Natural killer cell treated with Interleukin-12 subunit alpha and Interleukin-12 subunit beta and Interleukin-15 and Interleukin-18, amount 100 ng/mL, for 72 hours (primary cell): ENCODE data around the gene KCNE1. TPM values are rescaled to one million over a fixed set of nuclear protein-coding genes. Genes with fewer than 3 reads are reported as not detected.
"Not testable (repeated sequence)": the region's sequence is repeated elsewhere in the genome, so short reads cannot be mapped to it uniquely, and the experiment has no call there.

Source experiments
- ATAC-seq, 2 donors: fragments of 150-1000 bp; cut with Tn5 transposase in 1 of 2; sonication (Bioruptor Pico), chemical (Tn5 transposase) in 1 of 2; 2 replicates each; pipeline ENCODE4 v1.10.0; 2021
- DNase-seq: peaks from one replicate; pipeline ENCODE4 v3.0.0; 2022; ENCODE audit warnings: low spot score
- H3K27ac Mint-ChIP-seq, 2 donors: 1 replicate in 1 of 2; 2 replicates in 1 of 2; pipeline ENCODE4 v1.8.0; 2022; ENCODE audit warnings: mixed read lengths in 2 of 2, mild to moderate bottlenecking in 1 of 2, moderate library complexity in 1 of 2
- H3K27me3 Mint-ChIP-seq, 2 donors: 1 replicate in 1 of 2; 2 replicates in 1 of 2; pipeline ENCODE4 v1.8.0; 2022; ENCODE audit warnings: mixed read lengths in 2 of 2
- H3K36me3 Mint-ChIP-seq: one replicate; pipeline ENCODE4 v1.8.0; 2022; ENCODE audit warnings: mixed read lengths
- H3K4me1 Mint-ChIP-seq, 2 donors: 1 replicate in 1 of 2; 2 replicates in 1 of 2; pipeline ENCODE4 v1.8.0; 2022; ENCODE audit warnings: low read depth in 2 of 2, mixed read lengths in 2 of 2, mild to moderate bottlenecking in 1 of 2
- H3K4me3 Mint-ChIP-seq: one replicate; pipeline ENCODE4 v1.8.0; 2022; ENCODE audit warnings: mixed read lengths
- H3K9me3 Mint-ChIP-seq: 2 replicates; pipeline ENCODE4 v1.8.0; 2022; ENCODE audit warnings: mixed read lengths
- total RNA-seq, 2 donors: library from RNA; stranded (reverse); gene quantifications; one replicate each; pipeline ENCODE4 v1.2.3, GENCODE V29; 2022

KCNE1 gene
- total RNA-seq, 2 donors from 2014 or later = 1.2 to 4.7 TPM

DNA sequence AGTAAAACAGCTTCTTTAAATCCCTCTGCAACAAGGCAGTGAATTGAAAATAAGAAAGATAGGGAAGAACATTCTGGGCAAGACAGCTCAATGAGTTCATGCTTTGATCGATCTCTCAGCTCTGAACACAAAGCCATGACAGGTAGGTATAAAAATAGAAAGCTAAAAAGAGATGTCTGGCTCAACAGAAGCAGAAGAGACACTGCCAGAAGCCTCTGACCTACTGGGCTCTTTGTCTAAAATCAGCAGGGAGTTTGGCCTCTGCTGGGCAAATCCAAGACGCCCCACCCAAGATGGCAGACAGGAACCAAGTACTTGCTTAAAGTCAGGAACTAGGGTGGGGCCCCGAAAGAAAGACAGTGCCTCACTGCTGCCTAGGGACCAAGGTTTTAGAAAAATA lies 44.7 kb downstream of the KCNE1 start:
- not testable (repeated sequence) for ATAC-seq, H3K27ac Mint-ChIP-seq, H3K36me3 Mint-ChIP-seq, H3K4me1 Mint-ChIP-seq, H3K27me3 Mint-ChIP-seq, DNase-seq, H3K4me3 Mint-ChIP-seq, H3K9me3 Mint-ChIP-seq

DNA sequence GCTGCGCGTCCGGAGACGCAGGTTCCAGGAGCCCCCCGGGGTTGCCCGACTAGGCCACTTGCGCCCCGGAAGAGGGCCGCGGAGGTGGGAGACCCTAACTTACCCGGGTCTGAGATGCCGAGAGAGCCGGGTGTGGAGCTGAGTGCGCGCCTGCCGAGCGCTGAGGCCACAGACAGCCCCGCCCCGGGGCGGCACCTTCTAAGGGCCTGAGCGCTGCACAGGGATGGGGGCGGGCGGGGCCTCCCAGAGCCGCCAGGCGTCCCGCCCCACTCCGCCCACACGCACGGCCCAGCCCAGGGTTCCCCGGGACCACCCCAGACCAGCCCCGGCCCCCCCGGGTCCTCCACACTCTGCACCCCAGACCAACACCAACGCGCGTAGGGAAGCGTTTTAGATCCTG lies 52.6 kb downstream of the KCNE1 start:
- not testable (repeated sequence) for H3K27ac Mint-ChIP-seq, H3K27me3 Mint-ChIP-seq, H3K4me3 Mint-ChIP-seq, DNase-seq, H3K4me1 Mint-ChIP-seq, H3K9me3 Mint-ChIP-seq, H3K36me3 Mint-ChIP-seq
- ATAC-seq = peak in 1 of 2 donors; percentile 56

DNA sequence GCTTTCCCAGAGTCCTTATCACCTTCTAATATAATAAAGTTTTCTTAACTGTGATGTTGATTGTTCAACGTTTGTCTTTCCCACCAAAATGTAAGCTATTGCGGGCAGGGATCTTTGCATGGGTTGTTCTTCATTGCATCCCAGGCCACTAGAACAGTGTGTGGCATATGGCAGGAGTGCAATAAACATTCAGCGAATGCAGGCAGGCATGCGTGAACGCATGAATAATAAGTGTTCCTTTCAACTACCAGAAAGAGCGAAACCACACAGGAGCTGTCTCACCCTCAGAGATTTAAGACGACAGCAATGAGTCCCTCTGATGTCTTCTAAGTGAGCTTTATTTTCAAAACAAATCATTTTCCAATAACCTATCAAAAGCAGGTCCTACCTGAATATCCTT lies 53.7 kb downstream of the KCNE1 start:
- ATAC-seq, H3K36me3 Mint-ChIP-seq, DNase-seq, H3K27me3 Mint-ChIP-seq, H3K27ac Mint-ChIP-seq, H3K9me3 Mint-ChIP-seq, H3K4me3 Mint-ChIP-seq, H3K4me1 Mint-ChIP-seq: not testable (repeated sequence)

DNA sequence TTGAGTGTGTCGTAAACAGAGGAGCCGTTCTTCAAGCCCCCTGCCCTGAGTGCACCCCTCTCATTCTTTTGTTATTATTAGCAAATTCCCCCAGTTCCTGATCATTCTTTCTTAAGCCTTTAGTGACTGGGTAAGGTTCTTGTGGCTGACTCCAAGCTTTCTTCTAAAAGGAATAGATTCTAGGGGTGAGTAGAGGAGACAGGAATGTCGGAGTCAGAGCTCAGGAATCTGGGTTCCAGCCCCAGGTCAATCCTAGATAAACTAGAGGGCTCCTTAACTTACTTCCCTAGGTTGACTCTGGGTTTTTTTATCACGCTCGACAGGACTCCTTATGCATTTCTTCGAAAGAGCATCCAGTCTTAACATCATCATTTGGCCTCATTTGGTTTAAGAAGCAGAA lies 55.8 kb downstream of the KCNE1 start:
- not testable (repeated sequence) for DNase-seq, H3K36me3 Mint-ChIP-seq, H3K9me3 Mint-ChIP-seq, H3K27ac Mint-ChIP-seq, ATAC-seq, H3K4me3 Mint-ChIP-seq, H3K27me3 Mint-ChIP-seq, H3K4me1 Mint-ChIP-seq

DNA sequence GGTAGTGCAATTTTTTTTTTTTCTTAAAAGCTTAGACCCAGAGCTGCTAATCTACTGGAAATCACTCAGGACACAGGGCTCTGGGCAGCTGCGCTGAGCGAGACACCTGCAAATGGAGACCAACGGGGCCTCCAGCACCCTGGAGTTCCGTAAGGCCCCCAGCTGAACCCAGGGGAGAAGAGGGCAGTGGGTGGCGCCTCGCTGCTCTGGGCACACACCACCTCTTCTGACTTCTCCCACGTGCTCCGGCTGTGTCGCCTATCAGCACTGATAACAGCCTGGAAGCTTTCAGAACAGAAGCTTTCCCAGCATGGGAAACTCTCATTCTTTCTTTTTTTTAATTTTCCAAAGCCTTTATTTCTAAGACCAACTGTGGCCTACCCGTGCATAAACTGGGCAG lies 56.4 kb downstream of the KCNE1 start:
- H3K27ac Mint-ChIP-seq = not testable (repeated sequence)

DNA sequence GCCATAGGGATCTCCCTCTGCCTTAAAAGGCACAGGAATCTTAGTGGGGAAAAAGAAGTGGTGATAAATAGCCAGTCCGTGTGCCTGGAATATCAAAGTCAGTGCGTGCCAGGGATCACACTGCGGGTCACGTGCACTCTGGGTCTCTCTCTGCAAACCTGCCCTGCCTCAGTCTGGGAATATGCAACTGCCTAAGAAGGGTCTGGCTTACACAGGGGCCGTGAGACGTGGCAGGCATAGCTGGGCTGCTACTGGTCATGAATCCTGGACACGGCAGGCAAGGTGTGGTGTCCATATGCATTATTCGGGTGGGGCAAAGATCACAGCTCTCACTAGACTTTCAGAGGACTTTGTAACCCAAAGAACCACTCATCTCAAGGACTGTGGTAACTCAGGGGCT lies 65.0 kb downstream of the KCNE1 start:
- not testable (repeated sequence) for H3K4me1 Mint-ChIP-seq, H3K36me3 Mint-ChIP-seq, DNase-seq, H3K27me3 Mint-ChIP-seq, H3K27ac Mint-ChIP-seq, H3K4me3 Mint-ChIP-seq, H3K9me3 Mint-ChIP-seq, ATAC-seq

More for the DNA sequence above, 56.4 kb downstream of the KCNE1 start:
- H3K4me3 Mint-ChIP-seq, H3K9me3 Mint-ChIP-seq, H3K36me3 Mint-ChIP-seq, DNase-seq, ATAC-seq, H3K4me1 Mint-ChIP-seq, H3K27me3 Mint-ChIP-seq: not testable (repeated sequence)

DNA sequence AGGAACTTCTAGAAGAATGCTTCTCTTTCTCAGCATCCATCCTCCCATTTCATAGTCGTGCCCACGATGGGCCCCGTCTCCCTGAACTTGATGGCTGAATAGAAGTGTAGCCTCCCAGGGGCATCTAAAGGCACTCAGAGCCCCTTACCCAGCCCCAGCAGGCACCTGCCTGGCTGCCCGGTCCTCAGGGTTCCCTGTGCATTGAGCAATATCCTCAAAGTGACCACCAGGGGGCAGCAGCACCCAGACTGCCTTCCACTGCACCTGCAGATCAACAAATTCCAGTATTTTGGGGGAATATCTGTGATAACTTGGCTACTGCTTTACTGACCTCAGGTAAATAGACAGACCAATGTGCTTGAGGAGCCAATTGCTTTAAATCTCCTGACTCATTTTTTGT lies 68.5 kb downstream of the KCNE1 start:
- not testable (repeated sequence) for DNase-seq, H3K4me3 Mint-ChIP-seq, H3K27ac Mint-ChIP-seq, H3K4me1 Mint-ChIP-seq, H3K27me3 Mint-ChIP-seq, H3K9me3 Mint-ChIP-seq, H3K36me3 Mint-ChIP-seq
- ATAC-seq = peak in 1 of 2 donors; percentile 65

DNA sequence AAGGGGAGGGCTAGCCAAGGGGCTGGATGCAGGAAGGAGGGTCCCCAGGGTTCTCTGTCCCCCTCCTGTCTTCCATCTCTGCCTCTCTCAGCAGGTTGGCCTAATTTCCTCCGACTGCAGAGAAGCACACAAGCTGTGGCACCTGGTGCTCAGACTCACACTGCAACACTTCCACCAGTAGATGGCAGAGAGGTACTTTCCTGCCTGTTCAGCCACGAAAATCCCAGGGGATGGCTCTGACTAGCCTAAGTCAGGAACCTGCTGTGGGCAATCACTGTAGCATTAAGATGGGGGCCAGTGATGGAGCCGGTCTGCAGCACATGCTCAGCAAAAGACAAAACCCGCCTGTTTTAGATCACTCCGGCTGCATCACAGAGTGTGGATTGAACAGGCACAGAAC lies 82.3 kb downstream of the KCNE1 start:
- not testable (repeated sequence) for H3K27me3 Mint-ChIP-seq, H3K4me1 Mint-ChIP-seq, H3K9me3 Mint-ChIP-seq, H3K36me3 Mint-ChIP-seq, ATAC-seq, H3K4me3 Mint-ChIP-seq, H3K27ac Mint-ChIP-seq, DNase-seq

DNA sequence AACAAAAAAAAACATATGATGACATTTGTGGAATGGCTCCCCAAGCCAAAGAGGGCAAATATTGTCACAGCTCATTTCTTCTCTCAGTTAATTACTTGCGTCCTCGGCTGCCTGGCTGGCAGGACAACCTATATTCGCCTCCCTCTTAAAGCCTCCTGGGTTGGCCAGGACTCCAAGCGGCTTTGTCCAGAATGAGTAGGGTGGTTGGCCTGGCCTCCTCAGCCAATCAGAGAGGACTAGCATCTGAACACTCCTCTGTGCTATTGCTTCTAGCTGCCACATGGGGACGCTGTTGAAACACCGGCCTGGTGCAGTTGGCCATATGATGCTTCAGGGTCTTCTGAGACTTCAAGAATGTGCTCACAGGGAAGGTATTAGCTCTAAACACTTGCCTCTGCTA lies 83.6 kb downstream of the KCNE1 start:
- H3K36me3 Mint-ChIP-seq, H3K9me3 Mint-ChIP-seq, DNase-seq, H3K27ac Mint-ChIP-seq, H3K4me3 Mint-ChIP-seq, H3K4me1 Mint-ChIP-seq, H3K27me3 Mint-ChIP-seq, ATAC-seq: not testable (repeated sequence)

DNA sequence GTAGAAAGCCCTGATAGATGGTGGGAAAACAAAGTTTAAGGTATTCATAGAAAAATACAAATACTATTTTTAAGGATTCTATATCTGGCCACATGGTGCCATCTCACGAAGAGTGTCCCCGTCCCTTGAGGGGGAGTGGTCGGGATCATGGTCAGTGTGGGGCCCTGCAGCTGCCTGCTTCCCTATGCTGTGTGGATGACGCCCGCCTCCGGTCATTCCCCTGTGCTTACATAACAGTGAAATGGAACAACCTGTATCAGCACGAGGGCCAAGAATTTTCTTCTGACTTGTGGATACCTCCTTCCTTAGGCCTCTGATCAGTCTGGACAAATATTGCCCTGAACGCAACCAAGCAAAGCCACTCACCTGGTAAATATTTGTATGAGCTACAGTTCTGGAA lies 84.7 kb downstream of the KCNE1 start:
- H3K27me3 Mint-ChIP-seq, H3K27ac Mint-ChIP-seq, DNase-seq, H3K4me3 Mint-ChIP-seq, ATAC-seq, H3K9me3 Mint-ChIP-seq, H3K36me3 Mint-ChIP-seq, H3K4me1 Mint-ChIP-seq: not testable (repeated sequence)

DNA sequence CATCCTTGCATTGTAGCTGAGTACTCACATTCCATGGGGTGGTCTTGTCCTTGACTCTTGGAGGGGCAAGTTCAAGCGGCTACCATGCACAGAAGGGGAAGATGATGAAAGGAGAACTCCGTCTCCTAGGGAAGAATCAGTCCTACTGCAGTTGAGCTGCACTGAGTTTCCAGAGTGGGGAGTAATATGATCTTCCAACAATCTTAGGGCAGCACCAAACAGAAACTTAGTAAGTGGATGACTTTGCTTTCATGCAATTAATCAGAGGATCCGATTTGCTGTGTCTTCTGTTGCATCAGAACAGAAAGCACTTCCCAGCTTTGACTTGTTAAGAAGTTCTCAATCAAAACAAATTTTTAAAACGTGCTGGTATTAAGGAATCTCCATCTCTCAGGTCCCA lies 88.2 kb downstream of the KCNE1 start, which contains the start of gene SMIM34:
SMIM34 (minus strand) TSS at position 147 of the 400 bp plus-strand sequence; CDS start at position 35, 112 bp downstream.
- ATAC-seq, H3K36me3 Mint-ChIP-seq, H3K4me1 Mint-ChIP-seq, H3K4me3 Mint-ChIP-seq, H3K27me3 Mint-ChIP-seq, DNase-seq, H3K9me3 Mint-ChIP-seq, H3K27ac Mint-ChIP-seq: not testable (repeated sequence)

DNA sequence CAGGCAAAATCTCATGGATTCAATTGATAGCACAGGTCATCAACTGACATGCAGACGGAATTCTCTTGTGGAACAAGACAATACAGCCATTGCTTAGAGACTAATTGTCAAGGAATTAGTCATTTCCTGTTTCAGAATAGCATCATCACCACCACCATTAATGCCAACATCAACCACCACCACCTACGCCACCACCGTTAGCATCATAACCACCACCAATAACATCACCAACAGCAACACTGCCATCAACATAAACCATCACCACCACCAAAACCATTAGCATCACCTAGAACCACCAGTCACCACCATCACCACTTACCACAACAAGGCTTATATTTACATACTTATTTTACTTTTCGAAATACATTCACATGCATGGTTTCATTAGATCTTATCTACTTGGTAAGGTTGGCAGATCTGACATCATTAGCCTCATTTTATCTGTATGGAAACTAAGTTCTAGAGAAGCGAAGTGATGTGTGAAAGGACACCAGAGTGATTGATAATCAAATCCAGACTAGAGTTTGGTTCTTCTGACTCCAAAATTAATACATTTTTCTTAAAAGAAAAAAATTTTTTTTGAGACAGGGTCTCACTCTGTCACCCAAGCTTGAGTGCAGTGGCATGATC lies 94.4 kb downstream of the KCNE1 start:
- not testable (repeated sequence) for H3K4me3 Mint-ChIP-seq, H3K9me3 Mint-ChIP-seq, DNase-seq, H3K27ac Mint-ChIP-seq, H3K4me1 Mint-ChIP-seq, H3K27me3 Mint-ChIP-seq, H3K36me3 Mint-ChIP-seq
- ATAC-seq = peak; percentile 71 to 89

DNA sequence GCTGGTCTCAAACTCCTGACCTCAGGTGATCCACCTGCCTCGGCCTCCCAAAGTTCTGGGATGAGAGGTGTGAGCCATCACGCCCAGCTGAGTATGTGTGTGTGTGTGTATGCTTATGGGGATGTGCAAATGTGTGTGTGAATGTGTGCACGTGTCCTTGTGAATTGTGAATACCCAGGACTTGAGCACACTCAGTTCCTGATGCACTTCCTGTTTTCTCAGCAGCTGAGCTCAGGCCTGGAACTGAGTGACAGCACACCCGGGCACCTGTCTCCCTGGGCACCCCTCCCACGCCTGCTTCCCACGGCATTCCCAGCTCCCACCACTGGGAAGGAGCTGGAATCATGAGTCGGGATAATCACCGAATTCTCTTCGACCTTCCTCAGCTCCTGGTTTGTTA lies 104.7 kb downstream of the KCNE1 start:
- DNase-seq, H3K4me1 Mint-ChIP-seq, H3K4me3 Mint-ChIP-seq, H3K36me3 Mint-ChIP-seq, H3K27me3 Mint-ChIP-seq, H3K27ac Mint-ChIP-seq, ATAC-seq, H3K9me3 Mint-ChIP-seq: not testable (repeated sequence)

DNA sequence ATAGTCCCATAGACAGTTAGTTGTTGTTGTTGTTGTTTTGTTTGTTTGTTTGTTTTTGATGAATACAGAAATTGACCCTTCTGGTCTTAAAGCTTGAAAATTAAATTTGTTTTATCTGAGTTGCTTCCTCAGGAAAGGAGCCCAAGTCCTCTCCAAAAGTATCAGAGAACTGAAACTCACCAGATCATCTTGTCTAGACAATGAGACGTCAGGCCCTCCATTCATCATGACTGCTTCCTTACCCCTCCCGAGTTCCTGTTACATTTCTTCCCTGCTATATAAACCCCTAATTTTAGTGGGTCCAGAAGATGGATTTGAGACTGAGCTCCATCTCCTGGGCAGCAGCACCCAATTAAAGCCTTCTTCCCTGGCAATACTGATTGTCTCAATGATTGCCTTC lies 105.3 kb downstream of the KCNE1 start:
- not testable (repeated sequence) for ATAC-seq, H3K4me3 Mint-ChIP-seq, H3K36me3 Mint-ChIP-seq, H3K9me3 Mint-ChIP-seq, H3K4me1 Mint-ChIP-seq, H3K27ac Mint-ChIP-seq, H3K27me3 Mint-ChIP-seq, DNase-seq

DNA sequence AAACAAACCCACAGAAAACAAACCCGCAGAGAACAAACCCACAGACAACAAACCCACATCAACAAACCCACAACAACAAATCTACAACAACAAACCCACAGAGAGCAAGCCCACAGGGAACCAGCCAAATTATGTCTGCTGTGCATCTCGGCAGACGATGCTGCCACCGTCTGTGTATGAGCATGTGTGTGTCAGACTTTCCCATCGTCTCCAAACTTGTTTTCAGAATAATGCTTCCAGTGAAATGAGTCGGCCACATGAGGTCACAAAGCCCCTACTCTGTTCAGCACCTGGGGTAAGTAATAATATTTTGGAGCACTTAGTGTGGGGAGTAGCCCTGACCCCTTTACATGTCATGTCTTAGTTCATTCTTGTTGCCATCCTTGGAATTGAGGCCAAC lies 105.9 kb downstream of the KCNE1 start:
- ATAC-seq, H3K27me3 Mint-ChIP-seq, H3K27ac Mint-ChIP-seq, H3K4me1 Mint-ChIP-seq, H3K9me3 Mint-ChIP-seq, H3K36me3 Mint-ChIP-seq, H3K4me3 Mint-ChIP-seq, DNase-seq: not testable (repeated sequence)
